MM.1S (cell line): Measurements from ENCODE around the gene UBQLN1.

ENCODE experiments used
- CTCF ChIP-seq: fragments of 300-600 bp; sonication (generic); IDR thresholded peaks from 2 replicates; pipeline ENCODE4 v1.5.1; 2016; ENCODE audit warnings: antibody characterized with exemption, low read length, mixed read lengths
- EZH2 ChIP-seq: fragments of 300-600 bp; sonication (generic); optimal IDR thresholded peaks from 2 replicates; pipeline ENCODE3; 2017; ENCODE audit warnings: low read depth, mild to moderate bottlenecking, antibody characterized with exemption, low read length, mixed read lengths
- EZH2phosphoT487 ChIP-seq: fragments of 300-600 bp; sonication (generic); IDR thresholded peaks from 2 replicates; pipeline ENCODE4 v1.6.1; 2018; ENCODE audit warnings: antibody characterized with exemption, low read length

- no peak for TF ChIP-seq EZH2
- no peak for TF ChIP-seq CTCF
- TF ChIP-seq EZH2phosphoT487 = no peak
Observed at GRCh38 chr9:83754383-83754977, 46.7 kb upstream of the UBQLN1 start.
